HuH-7.5 (cell line): ENCODE data around the gene HDAC8.
"Not testable (repeated sequence)": the region's sequence is repeated elsewhere in the genome, so short reads cannot be mapped to it uniquely, and the experiment has no call there.

ENCODE experiments used
- DNase-seq: peaks from one replicate; pipeline ENCODE4 v3.0.0; 2011; ENCODE audit warnings: low spot score

HDAC8 gene

GRCh38 chrX:72460715-72461114, 111.9 kb downstream of the HDAC8 start:
- DNase-seq = no peak

- DNase-seq = not testable (repeated sequence)
Observed at GRCh38 chrX:72449034-72449433, 123.6 kb downstream of the HDAC8 start.

- not testable (repeated sequence) for DNase-seq
Observed at GRCh38 chrX:72440764-72441163, 131.9 kb downstream of the HDAC8 start.

GRCh38 chrX:72436010-72436409, 136.6 kb downstream of the HDAC8 start:
- no peak for DNase-seq

- DNase-seq = no peak
Observed at GRCh38 chrX:72430405-72430968, 142.2 kb downstream of the HDAC8 start.

- DNase-seq = no peak
Observed at GRCh38 chrX:72421797-72422196, 150.8 kb downstream of the HDAC8 start.

GRCh38 chrX:72409993-72410392, 162.7 kb downstream of the HDAC8 start:
- DNase-seq = no peak

- DNase-seq = no peak
Observed at GRCh38 chrX:72408885-72409284, 163.8 kb downstream of the HDAC8 start.

- DNase-seq = not testable (repeated sequence)
Observed at GRCh38 chrX:72405136-72405535, 167.5 kb downstream of the HDAC8 start.

- no peak for DNase-seq
Observed at GRCh38 chrX:72402614-72403013, 170.0 kb downstream of the HDAC8 start.

GRCh38 chrX:72399816-72400215, 172.8 kb downstream of the HDAC8 start:
- DNase-seq = no peak

GRCh38 chrX:72396117-72396516, 176.5 kb downstream of the HDAC8 start:
- no peak for DNase-seq

- no peak for DNase-seq
Observed at GRCh38 chrX:72395237-72395636, 177.4 kb downstream of the HDAC8 start.

GRCh38 chrX:72394518-72395170, 178.0 kb downstream of the HDAC8 start:
- DNase-seq = no peak

- no peak for DNase-seq
Observed at GRCh38 chrX:72393836-72394517, 178.7 kb downstream of the HDAC8 start.

GRCh38 chrX:72392816-72393800, 179.5 kb downstream of the HDAC8 start:
- no peak for DNase-seq

- DNase-seq = no peak
Observed at GRCh38 chrX:72392042-72392441, 180.6 kb downstream of the HDAC8 start.

- no peak for DNase-seq
Observed at GRCh38 chrX:72387247-72387646, 185.4 kb downstream of the HDAC8 start.

- DNase-seq = no peak
Observed at GRCh38 chrX:72382202-72382595, 190.4 kb downstream of the HDAC8 start.

GRCh38 chrX:72381439-72382201, 191.0 kb downstream of the HDAC8 start:
- no peak for DNase-seq

- DNase-seq = no peak
Observed at GRCh38 chrX:72376124-72376523, 196.5 kb downstream of the HDAC8 start.

- DNase-seq = no peak
Observed at GRCh38 chrX:72373136-72373535, 199.5 kb downstream of the HDAC8 start.
